Measurements from ENCODE around the gene GRAMD4. TPM values are rescaled to one million over a fixed set of nuclear protein-coding genes. Genes with fewer than 3 reads are reported as not detected.
"Not testable (repeated sequence)": the region's sequence is repeated elsewhere in the genome, so short reads cannot be mapped to it uniquely, and the experiment has no call there.

Gene GRAMD4
- total RNA-seq, 1 experiment from 2014 or later: 25.3 TPM

DNA sequence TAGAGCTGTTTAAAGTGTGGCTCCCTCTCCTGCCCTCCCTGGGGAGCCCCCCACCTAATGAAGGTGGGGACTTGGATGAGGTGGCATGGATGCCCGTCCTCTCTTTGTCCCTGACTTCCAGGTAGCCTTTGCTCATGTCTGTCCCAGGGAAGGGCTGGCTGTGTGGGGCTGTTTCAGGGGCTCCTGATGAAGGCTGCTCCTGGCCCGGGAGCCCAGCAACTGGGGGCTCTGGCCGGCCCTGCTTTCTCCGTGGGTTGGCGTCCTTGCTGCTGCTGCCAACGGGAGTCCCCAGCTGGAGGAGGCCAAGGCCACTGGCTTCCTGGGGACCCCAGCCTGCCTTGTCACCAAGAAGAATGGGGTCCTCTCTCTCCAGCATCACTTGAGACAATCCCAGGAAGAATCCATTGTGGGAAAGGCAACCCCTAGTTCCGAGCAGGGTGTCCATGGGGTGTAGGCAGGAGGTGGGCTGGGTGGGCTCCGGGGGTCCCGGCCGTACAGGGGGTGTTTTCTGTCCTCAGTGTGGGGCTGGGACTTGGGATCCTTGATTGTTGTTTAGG, 13.2 kb downstream of the GRAMD4 start:
- no peaks in the 10 kb centered on the region for H3K27me3 ChIP-seq (ENCODE audit: low read length)
- no peaks in the 10 kb centered on the region for H3K36me3 ChIP-seq (ENCODE audit: low read depth, low read length)
- no peaks in the 10 kb centered on the region for H3K9me3 ChIP-seq (ENCODE audit: low read length)
- intact Hi-C loops (cut with micrococcal nuclease): no loop called here
- no peak overlapping the region for H3K9ac ChIP-seq (ENCODE audit: low read length)
- no peaks in the 10 kb centered on the region for H3K4me1 ChIP-seq (ENCODE audit: insufficient read depth, low read length)
- no peaks in the 10 kb centered on the region for H3F3A ChIP-seq (ENCODE audit: low read length, unreplicated experiment)
- H3K27ac ChIP-seq (ENCODE audit: low read length): no peak overlapping the region
- no peaks in the 10 kb centered on the region for H3K79me2 ChIP-seq (ENCODE audit: low read length)
- no TSS peak for BruUV-seq (replicated peaks)
- no peaks in the 10 kb centered on the region for H4K20me1 ChIP-seq (ENCODE audit: low read length)
- ChIA-PET POLR2A (ENCODE audit: unreplicated experiment) (no interaction called here), CTCF (no interaction called here)
- no peak overlapping the region for H3K4me3 ChIP-seq (ENCODE audit: low read length)
- no peak for ATAC-seq
- TF ChIP-seq EZH2phosphoT487 (IDR thresholded peaks at IDR 0.05; ENCODE audit: borderline replicate concordance, low read length) (no peak), EZH2 (IDR thresholded peaks at IDR 0.05; ENCODE audit: low read length, unreplicated experiment) (no peak)
- TF ChIP-seq, protein P1, sequence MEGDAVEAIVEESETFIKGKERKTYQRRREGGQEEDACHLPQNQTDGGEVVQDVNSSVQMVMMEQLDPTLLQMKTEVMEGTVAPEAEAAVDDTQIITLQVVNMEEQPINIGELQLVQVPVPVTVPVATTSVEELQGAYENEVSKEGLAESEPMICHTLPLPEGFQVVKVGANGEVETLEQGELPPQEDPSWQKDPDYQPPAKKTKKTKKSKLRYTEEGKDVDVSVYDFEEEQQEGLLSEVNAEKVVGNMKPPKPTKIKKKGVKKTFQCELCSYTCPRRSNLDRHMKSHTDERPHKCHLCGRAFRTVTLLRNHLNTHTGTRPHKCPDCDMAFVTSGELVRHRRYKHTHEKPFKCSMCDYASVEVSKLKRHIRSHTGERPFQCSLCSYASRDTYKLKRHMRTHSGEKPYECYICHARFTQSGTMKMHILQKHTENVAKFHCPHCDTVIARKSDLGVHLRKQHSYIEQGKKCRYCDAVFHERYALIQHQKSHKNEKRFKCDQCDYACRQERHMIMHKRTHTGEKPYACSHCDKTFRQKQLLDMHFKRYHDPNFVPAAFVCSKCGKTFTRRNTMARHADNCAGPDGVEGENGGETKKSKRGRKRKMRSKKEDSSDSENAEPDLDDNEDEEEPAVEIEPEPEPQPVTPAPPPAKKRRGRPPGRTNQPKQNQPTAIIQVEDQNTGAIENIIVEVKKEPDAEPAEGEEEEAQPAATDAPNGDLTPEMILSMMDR (conservative IDR thresholded peaks at IDR 0.05; ENCODE audit: low read depth, low read length): no peak
- DNase-seq: no peak
- H3K9me2 ChIP-seq (replicated peaks; ENCODE audit: low read length): no peaks in the 10 kb centered on the region
- no peak overlapping the region for H2AFZ ChIP-seq (ENCODE audit: low read length)
- H3K4me2 ChIP-seq (ENCODE audit: low read length): no peak overlapping the region

DNA sequence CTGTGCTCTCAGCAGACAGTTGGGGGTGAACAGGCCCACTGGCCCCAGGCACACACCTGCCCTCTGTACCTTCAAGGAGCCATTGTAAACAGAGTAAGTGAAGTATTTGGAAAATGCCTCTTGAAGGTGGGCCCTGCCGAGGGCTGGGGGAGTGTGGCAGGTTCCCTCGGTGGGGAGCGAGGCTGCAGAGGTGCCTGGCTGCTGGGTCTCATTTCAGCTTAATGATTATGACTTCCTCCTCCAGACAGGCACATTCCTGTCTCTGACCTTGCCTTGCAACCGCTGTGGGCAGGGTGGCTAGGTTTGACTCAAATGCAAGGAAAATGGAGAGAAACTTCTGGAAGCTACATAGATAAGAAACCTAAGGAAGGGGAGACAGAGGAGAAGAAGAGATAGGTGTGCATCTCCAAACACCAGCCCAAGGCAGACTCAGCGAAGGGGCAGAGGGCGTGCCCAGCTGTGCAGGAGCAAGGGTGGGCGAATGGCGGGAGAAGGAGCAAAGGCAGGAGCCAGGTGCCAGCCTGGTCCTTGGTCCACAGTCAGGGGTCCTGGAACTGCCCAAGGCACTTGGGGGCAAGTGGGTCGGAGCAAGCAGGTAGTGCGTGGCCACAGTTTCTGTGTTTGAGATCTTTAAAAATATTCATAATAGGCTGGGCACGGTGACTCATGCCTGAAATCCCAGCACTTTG, 14.0 kb downstream of the GRAMD4 start:
- CTCF ChIA-PET: no interaction called here
- Histone ChIP-seq H4K20me1 (ENCODE audit: low read length) (no peaks in the 10 kb centered on the region), H3K9me3 (ENCODE audit: low read length) (no peaks in the 10 kb centered on the region), H3K27ac (ENCODE audit: low read length) (no peak overlapping the region), H3K4me3 (ENCODE audit: low read length) (no peak overlapping the region), H3K4me1 (ENCODE audit: insufficient read depth, low read length) (no peaks in the 10 kb centered on the region), H3K9ac (ENCODE audit: low read length) (no peak overlapping the region), H3K27me3 (ENCODE audit: low read length) (no peaks in the 10 kb centered on the region), H3K36me3 (ENCODE audit: low read depth, low read length) (no peaks in the 10 kb centered on the region), H3K4me2 (ENCODE audit: low read length) (no peak overlapping the region), H2AFZ (ENCODE audit: low read length) (no peak overlapping the region), H3K79me2 (ENCODE audit: low read length) (no peaks in the 10 kb centered on the region), H3F3A (ENCODE audit: low read length, unreplicated experiment) (no peaks in the 10 kb centered on the region), H3K9me2 (replicated peaks; ENCODE audit: low read length) (no peaks in the 10 kb centered on the region)
- no TSS peak for BruUV-seq (replicated peaks)
- POLR2A ChIA-PET (ENCODE audit: unreplicated experiment): no interaction called here
- intact Hi-C loops (cut with micrococcal nuclease): no loop called here
- DNase-seq (no peak), ATAC-seq (no peak)
- TF ChIP-seq, protein P1 (conservative IDR thresholded peaks at IDR 0.05; ENCODE audit: low read depth, low read length): no peak
- TF ChIP-seq EZH2phosphoT487 (IDR thresholded peaks at IDR 0.05; ENCODE audit: borderline replicate concordance, low read length) (no peak), EZH2 (IDR thresholded peaks at IDR 0.05; ENCODE audit: low read length, unreplicated experiment) (no peak)

DNA sequence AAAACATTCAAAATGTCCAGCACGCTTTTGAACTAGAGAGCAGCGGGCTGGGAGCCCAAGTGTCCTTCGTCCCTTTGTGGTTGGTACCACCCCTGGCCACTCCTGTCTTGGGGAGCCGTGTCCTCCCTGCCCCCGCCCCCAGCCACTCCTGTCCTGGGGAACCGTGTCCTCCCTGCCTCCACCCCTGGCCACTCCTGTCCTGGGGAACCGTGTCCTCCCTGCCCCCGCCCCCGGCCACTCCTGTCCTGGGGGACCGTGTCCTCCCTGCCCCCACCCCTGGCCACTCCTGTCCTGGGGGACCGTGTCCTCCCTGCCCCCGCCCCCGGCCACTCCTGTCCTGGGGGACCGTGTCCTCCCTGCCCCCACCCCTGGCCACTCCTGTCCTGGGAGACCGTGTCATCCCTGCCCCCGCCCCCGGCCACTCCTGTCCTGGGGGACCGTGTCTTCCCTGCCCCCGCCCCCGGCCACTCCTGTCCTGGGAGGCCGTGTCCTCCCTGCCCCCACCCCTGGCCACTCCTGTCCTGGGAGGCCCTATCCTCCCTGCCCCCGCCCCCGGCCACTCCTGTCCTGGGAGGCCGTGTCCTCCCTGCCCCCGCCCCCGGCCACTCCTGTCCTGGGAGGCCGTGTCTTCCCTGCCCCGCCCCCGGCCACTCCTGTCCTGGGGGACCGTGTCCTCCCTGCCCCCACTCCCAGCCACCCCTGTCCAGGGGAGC, 14.9 kb downstream of the GRAMD4 start:
- H3F3A ChIP-seq (ENCODE audit: low read length, unreplicated experiment); BruUV-seq (replicated peaks); H3K4me3 ChIP-seq (ENCODE audit: low read length); H3K9me3 ChIP-seq (ENCODE audit: low read length); H3K27me3 ChIP-seq (ENCODE audit: low read length); POLR2A ChIA-PET (ENCODE audit: unreplicated experiment); H4K20me1 ChIP-seq (ENCODE audit: low read length); H3K36me3 ChIP-seq (ENCODE audit: low read depth, low read length); H2AFZ ChIP-seq (ENCODE audit: low read length); H3K9me2 ChIP-seq (replicated peaks; ENCODE audit: low read length); H3K4me1 ChIP-seq (ENCODE audit: insufficient read depth, low read length); H3K9ac ChIP-seq (ENCODE audit: low read length); DNase-seq; H3K79me2 ChIP-seq (ENCODE audit: low read length); ATAC-seq; H3K4me2 ChIP-seq (ENCODE audit: low read length); CTCF ChIA-PET; intact Hi-C loops (cut with micrococcal nuclease); H3K27ac ChIP-seq (ENCODE audit: low read length): not testable (repeated sequence)
